ENCODE results near the gene COX6A1.
A peak's percentile ranks its signal among the peaks of the same experiment; 100 is the strongest.
"Not testable (repeated sequence)": the region's sequence is repeated elsewhere in the genome, so short reads cannot be mapped to it uniquely, and the experiment has no call there.

COX6A1 gene

GRCh38 chr12:120468325-120468820 is 30.5 kb downstream of the COX6A1 start:
- DNase-seq: peak; percentile 57

- DNase-seq: no peak
These were observed 31.0 kb downstream of the COX6A1 start for GRCh38 chr12:120468821-120469449.

DNA sequence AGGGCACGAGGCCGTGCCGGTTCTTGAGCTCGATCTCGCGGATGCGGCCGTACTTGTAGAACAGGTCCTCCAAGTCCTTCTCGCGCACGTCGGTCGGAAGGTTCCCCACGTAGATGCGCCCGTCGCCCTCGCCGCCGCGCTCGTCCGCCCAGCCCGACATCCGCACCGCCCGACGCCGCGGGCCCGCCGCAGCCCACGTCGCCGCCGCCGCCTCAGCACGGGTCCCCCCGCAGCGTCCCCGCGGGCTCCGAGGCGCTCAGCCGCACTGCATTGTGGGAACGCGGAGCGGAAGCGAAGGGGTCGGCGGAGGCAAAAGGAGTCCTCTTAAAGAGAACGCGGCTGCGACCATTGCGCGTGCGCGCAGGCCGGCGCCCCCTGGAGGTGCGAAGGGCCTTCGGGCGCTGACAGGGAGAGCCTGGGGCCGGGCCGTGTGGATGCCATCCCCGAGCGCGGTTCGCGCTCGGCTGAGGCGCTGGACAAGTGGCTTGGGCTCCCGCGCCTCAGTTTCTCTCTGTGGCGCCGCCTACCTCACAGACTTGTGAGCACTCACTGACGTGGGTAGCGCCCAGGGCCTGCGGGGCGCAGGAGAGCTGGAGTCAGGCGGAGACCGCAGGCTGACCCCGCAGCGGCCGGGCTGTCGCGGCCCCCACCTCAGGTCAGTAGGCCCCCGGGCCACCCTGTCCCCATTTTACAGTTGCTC is 31.7 kb downstream of the COX6A1 start, which contains the start of gene SRSF9:
Gene SRSF9, minus strand, starts transcription at position 299 of the 700 bp plus-strand sequence. Its CDS starts 139 bp downstream, at position 160.
- peak; percentile 96 for DNase-seq

- no peak for DNase-seq
These were observed 32.4 kb downstream of the COX6A1 start for GRCh38 chr12:120470150-120470784.

GRCh38 chr12:120472521-120472920 is 34.6 kb downstream of the COX6A1 start:
- no peak for DNase-seq

DNA sequence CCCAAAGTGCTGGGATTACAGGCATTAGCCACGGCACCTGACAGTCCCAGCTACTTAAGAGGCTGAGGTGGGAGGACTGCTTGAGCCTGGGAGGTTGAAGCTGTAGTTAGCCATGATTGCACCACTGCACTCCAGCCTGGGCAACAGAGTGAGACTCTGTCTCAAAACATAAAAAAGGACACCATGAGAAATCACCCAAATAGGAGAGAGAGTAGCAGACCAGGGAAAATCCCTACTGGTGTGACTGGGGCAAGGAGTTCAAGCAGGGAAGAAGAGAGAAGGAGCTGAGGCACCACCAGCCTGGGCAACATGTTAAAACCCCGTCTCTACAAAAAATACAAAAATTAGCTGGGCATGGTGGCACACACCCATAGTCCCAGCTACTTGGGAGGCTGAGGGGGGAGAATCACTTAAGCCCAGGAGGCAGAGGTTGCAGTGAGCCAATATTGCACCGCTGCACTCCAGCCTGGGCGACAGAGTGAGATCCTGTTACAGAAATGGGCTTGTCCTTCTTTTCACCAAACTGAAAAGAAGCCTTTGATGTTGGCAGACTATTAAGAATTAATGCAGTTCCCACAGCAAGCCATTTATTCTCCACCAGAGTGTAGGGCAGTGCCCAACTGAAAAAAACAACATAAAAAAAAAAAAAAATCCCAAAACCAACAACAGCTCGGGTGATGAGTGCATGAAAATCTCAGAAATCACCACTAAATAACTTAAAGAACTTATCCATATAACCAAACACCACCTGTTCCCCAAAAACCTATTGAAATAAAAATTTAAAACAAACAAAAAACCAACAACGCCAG is 36.1 kb downstream of the COX6A1 start:
- no peak for DNase-seq

- DNase-seq: no peak
These were observed 36.7 kb downstream of the COX6A1 start for GRCh38 chr12:120474616-120474960.

DNA sequence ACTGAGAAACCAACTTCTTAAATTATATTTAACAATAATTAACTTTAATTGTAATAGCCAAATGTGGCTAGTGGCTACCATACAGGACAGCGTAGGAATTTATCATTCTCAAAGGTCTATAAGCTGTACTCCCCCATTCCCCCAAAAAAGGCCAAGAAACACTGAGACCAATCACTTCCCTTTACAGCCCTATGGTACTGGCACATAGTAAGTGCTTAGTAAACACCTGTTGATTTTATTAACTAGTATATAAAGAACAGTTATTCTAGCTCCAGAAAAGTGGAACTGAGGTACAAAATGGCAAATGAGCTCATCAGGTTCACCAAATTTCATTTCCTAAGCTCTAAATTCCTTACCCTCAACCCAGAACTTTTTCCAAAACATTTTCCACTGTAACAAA is 37.7 kb downstream of the COX6A1 start:
- no peak for DNase-seq

GRCh38 chr12:120479458-120479857 is 41.5 kb downstream of the COX6A1 start:
- no peak for DNase-seq

DNA sequence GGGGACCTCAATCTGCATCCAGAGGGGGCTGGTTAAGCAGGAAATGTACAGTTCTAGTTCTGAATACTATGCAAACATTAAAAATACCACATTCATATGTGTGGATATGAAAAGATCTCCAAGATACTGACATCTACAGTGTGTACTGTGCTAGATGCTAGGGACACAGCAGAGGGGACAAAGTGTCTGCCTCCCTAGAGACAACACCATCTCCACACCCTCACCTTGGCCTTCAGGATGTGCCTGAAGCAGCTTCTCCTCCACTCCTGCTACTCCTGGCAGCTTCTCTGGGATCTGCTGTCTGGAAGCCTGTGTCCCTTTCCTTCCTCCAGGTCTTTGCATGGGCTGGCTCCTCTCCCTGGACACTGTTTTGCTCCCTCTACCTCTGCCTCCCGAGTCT is 42.3 kb downstream of the COX6A1 start:
- DNase-seq: no peak

DNA sequence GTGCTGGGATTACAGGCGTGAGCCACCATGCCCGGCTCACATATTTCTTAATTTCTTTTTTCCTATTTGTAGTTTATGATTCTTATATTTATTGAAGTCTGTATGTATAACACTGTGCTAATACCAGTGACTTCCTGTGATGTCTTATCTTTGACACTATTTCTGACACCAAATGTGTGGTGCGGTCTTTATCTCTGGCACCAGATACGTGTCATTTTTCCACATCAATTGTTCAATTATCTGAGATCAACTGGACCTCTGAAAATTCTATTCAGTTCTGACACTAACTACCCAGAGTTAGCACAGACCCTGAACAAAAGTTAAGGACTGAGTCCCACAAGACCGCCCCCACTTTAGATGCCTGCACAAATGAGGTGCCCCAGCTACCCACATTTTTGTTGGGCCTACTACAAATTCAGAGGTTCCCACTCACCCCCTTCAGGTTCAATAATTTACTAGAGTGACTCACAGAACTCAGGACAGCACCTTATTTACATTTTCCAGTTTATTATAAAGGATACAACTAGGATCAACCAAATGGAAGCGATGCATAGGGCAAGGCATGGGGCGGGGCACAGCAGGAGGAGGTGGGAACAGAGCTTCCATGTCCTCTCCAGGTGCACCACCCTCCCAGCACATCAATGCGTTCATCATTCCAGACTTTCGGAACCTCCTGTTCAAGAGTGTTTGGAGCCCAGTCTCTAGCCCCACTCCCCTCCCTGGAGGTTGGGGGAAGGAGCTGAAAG is 43.3 kb downstream of the COX6A1 start:
- no peak for DNase-seq

GRCh38 chr12:120483621-120484020 is 45.7 kb downstream of the COX6A1 start:
- DNase-seq: no peak

GRCh38 chr12:120485961-120486881 is 48.3 kb downstream of the COX6A1 start:
- DNase-seq: no peak

- DNase-seq: not testable (repeated sequence)
These were observed 49.6 kb downstream of the COX6A1 start for GRCh38 chr12:120487552-120487951.

DNA sequence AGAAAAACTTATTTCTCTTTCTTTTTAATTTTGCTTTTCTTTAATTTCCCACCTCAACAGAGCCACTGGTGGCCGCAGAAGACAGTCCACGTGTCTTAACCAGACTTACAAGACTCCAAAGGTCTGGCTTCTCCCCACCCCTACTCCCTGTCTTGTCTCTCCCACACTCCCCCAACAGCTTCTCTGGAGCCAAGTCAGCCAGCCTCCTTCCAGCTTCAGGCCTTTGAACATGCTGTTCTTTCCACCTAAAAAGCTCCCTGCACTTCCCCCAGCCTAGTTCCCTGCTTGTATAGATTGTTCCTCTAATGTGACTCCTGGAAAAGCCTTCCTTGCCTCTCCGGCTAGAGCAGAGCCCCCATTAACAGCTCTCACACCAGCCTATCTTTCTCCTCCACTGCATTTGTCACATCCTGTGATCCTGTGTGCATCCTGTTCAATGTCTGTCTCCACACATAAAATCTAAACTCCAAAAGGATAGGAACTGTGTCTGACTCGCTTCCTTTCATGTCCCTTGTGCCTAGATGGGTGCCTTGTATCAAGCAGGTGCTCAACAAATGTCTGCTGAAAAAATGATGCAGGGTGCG is 50.2 kb downstream of the COX6A1 start:
- no peak for DNase-seq

DNA sequence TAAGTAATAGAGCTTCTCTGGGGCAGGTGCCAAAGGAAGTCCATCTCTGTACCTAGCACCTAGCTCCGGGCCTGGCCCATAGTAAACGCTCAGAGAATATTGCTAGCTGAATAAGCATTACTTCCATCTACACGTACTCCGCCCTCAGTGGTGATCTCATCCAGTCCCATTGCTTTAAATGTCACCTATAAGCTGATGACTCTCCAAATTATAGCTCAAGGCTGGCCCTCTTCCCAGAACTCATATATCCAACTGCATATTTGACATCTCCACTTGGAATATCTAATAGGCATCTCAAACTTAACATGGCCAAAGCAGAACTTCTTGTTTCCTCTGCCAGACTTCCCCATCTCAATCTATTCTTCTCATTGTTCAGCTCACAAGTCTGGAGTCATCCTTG is 51.1 kb downstream of the COX6A1 start:
- DNase-seq: no peak

GRCh38 chr12:120490325-120490724 is 52.4 kb downstream of the COX6A1 start:
- DNase-seq: no peak
